Measurements from ENCODE around the gene CREB3L1. TPM values are rescaled to one million over a fixed set of nuclear protein-coding genes. Genes with fewer than 3 reads are reported as not detected.
A peak's percentile ranks its signal among the peaks of the same experiment; 100 is the strongest.
"Not testable (repeated sequence)": the region's sequence is repeated elsewhere in the genome, so short reads cannot be mapped to it uniquely, and the experiment has no call there.

Gene CREB3L1
- total RNA-seq, 1 donor from 2014 or later, result 1.2 TPM

DNA sequence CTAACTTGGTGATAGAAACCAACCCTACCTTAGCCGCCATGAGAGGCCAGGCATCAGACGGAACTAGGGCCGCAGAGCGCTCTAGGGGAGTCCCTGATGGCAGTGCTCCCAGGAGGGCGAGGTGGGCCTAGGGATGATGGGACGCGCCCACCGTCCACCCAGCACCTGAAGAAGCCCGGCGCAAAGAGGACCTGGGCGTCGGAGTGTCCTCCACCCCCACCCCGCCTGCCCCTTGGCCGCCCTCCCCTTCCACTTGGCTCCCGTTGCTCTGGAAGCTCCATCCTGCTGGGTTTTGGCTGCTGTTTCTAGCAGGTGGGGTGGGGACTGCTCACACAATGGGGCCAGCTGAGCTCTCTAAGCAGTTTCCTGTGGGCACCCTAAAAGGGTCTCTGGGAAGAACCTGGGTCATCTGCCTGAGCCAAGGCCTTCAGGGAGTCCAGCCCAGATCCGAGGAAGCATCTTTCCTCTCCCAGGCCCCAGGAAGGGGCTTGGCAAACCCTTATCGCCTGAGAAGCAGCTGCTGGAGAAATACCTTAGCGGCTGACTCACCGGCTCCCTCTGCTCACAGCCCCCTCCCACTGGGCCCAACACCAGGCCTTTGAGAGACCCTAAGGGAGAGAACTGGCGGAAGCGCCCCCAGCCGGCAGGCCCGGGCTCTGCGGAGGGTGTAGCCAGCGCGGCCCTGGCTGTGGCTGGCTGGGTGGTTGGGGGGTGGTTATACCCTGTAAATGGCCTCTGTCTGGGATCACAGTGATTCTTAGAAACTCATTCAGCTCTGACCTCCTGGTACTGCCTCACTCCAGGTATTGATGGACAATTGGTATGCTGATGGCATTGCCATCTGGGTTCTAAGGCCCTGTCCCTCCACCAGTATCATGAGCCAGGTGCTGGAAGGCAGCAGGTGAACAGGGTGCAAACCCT lies 19.3 kb downstream of the CREB3L1 start:
- DNase-seq, result no peak

DNA sequence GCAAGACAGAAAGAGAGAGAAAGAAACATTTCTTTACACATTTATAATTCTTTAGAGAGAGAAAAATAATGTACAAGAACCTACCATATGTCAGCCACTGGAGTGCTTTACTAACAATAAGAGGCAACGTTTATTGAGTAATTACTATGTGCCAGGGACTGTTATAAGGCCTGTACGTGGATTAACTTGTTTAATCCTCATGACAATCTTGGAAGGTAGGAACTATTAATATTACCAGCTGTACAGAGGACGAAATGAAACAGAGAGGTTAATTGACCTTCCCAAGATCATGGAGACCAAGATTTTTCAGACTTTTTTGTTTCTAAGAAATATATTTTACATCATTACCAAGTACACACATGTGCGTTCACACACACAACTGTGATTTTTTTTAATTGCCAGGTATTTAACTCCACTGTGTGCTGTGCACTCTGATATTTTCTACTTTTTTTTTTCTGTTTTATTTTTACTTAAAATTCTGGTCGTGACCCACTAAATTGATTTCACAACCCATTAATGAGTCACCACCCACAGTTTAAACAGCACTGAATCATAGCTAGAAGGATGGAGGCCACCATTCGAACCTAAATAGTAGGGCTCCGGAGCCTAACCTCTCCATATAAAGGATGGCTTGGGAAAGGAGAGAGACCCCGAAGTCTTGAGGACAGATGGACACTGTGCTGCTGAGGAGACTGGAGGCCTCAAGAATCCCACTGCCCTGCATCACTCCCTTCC lies 21.4 kb downstream of the CREB3L1 start:
- no peak for DNase-seq

DNA sequence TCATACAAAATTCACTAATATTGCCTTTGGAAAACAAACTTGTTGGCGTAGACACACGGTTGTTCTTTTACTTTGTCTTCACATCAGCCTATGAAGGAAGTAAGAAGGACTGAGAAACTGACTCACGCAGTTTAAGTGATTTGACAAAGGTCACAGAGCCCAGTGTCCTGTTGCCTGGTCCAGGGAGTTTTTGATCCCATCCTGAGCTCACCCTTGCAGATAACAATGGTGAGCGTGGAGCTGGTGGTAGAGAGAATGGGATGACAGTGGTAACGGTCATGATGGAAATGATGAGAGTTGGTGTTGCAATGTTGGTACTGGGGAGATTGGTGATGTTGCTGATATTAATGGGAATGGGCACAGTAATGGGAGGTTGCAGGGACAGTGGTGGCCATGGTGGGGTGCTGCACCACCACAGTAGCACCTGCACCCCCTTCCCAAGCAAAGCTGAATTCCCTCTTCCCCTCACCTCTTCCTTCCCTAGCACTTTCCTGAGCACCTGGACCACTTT lies 22.0 kb downstream of the CREB3L1 start:
- no peak for DNase-seq

DNA sequence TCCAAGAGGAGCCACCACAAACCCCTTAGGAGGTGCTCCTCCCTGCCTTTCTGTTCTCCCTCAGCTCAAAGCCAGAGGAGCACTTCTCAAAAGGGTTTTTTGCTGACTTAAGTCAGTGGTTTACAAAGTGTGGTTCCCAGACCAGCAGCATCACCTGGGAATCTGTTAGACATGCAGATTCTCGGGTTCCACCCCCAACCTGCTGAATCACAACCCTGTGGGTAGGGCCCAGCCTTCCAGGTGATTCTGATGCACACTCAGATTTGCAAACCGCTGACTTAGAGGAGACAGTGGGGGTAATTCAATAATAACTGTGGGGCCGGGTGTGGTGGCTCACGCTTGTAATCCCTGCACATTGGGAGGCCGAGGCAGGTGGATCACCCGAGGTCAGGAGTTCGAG lies 22.8 kb downstream of the CREB3L1 start:
- no peak for DNase-seq

DNA sequence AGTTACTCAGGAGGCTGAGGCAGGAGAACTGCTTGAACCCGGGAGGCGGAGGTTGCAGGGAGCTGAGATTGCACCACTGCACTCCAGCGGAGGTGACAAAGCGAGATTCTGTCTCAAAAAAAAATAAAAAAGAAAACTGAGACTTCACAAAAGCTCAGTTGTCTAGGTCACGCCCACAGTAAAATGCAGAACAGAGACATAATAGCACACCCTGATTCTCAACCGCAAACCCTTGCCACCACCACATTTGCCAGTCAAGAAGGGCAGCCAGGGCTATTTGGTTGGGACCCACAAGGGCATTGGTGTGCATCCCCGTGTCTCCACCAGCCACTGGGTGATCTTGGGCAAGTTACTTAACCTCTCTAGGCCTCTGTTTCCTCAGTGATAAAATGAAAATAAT lies 25.4 kb downstream of the CREB3L1 start:
- no peak for DNase-seq

DNA sequence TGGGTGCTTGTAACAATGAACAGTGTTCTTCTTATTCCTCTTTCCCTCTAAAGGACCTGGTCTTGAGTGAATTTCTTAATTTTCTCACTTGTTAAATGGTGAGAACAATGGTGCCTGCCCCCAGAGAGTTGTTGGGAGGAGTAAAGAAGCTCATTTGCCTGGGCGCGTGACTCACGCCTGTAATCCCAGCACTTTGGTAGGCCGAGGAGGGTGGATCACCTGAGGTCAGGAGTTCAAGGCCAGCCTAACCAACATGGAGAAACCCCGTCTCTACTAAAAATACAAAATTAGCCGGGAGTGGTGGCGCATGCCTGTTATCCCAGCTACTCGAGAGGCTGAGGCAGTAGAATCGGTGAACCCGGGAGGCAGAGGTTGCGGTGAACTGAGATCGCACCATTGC lies 26.6 kb downstream of the CREB3L1 start:
- DNase-seq, result not testable (repeated sequence)

DNA sequence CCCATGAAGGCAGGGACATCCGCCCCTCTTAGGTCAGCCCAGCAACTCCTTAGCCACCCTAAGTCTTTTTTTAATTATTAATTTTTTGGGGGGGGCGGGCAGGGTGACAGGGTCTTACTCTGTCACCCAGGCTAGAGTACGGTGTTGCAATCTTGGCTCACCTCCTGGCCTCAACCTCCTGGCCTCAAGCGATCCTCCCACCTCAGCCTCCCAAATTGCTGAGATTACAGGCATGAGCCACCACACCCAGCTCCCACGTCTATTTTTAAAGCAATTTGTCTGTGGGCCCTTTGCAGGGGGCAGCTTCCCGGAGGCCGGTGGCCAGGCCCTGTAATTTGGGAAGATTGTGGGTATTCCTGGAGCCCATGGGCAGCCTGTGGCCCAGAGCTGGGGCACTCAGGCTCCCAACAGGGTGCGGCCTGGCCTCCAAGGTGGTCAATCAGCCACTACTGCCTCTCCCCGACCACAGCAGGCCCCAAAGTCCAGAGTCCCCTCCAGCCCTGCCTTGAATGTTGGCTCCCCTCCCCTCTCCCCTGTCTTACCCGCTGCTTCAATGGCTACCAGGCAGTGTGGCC lies 27.2 kb downstream of the CREB3L1 start:
- no peak for DNase-seq

DNA sequence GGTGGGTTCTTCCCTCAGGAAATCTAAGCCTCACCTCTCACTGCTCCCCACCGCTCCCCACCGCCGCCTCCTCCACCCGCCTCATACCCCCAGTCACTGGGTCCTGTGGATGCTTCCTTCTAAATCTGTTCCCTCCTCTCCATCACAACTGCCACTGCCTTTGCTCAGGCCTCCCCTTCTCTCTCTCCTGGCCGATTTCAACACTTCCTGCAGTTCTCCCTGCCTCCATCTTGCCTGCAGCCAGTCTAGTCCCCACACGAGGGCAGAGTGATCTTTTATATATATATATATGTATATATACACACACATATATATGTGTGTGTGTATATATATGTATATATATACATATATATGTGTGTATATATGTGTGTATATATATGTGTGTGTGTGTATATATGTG lies 27.8 kb downstream of the CREB3L1 start:
- no peak for DNase-seq

DNA sequence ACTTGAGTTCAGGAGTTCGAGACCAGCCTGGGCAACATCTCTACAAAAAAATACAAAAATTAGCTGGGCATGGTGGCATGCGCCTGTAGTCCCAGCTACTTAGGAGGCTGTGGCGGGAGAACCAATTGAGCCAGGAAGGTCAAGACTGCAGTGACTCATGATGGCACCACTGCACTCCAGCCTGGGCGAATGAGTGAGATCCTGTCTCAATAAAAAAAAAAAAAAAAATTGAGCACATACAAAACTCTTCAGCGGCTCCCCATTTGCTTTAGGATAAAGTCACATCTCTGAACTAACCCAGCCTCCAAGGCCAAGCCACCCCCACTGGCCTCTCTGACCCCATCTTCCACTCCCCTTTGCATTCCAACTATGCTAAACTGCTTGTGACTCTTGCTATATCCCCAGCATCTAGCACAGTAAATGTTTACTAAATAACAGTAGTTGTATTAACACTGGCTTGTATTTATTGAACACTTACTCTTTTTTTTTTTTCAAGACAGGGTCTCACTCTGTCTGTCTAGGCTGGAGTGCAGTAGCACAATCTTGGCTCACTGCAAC lies 28.9 kb downstream of the CREB3L1 start:
- no peak for DNase-seq

DNA sequence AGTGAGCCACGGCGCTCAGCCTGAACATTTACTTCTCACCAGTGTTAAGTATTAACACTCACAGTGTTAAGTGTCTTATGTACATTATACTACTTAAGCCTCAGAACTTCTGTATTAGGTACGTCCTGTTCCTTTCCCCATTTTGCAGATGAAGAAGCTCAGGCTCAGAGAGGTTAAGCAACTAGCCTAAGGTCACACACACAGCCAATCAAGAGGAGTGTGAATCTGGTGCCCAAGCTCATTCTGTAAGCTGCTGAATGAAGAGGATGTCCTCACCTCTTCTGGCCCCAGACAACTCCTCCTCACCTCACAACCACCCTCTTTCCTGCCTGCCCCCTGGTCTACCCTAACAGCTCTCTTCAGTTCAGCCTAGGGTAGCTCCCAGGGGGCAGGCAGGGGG lies 29.9 kb downstream of the CREB3L1 start:
- DNase-seq, result no peak

DNA sequence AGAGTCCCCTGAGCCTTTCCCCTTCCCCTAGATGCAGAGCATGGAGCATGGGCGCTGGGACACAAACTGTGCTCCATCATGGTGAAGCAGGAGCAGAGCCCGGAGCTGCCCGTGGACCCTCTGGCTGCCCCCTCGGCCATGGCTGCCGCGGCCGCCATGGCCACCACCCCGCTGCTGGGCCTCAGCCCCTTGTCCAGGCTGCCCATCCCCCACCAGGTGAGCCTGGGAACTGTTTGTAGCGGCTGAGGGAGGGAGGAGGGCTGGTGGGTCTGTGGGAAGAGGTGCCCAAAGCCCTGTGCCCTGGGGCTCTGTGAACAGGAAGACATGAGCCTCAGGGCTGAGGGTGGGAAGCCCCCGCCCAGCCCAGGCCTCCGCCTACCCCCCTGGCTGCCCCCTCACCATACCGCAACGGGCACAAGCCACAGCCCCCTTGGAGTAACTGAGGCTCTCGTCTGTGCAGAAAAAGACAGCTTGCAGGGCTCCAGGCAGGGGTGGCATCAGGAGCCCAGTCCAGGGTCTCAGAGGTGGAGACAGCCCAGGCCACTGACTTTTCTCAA lies 30.4 kb downstream of the CREB3L1 start:
- no peak for DNase-seq

DNA sequence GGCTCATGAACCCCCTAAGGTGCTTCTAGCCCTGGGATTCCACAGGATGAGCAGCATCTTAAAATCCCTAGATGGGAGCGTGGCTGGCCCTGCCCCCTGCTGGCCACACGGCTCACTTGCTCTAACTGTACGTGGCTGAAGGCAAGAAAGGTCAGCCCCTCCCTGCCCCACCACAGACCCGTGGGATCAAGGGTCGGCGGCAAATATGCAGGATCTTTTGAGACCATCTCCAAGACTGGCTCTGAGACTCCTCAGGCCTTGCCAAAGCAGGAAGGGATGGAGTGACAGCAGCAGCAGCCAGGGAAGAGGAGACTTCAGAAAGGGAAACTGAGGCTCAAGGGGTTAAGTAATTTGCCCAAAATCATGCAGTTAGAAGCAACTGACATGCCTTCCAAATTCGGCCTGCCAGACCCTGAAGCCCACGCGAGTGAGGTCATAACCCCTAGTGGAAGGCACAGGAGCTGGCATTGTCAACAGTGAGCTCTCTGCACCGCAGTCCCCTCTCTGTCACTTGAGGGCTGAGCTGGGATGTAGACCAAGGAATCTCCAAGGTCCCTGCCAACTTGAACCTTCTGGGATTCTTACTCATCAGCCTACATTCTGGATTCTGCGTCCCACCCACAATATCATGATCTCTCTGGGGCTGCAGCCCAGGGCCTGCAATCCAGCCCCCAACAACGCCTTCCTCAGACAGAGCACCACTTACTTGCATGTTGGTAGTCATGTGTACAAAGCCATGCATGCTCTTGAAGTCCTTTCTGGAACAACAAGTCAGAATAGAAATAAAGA lies 31.4 kb downstream of the CREB3L1 start:
- peak; percentile 14 for DNase-seq

DNA sequence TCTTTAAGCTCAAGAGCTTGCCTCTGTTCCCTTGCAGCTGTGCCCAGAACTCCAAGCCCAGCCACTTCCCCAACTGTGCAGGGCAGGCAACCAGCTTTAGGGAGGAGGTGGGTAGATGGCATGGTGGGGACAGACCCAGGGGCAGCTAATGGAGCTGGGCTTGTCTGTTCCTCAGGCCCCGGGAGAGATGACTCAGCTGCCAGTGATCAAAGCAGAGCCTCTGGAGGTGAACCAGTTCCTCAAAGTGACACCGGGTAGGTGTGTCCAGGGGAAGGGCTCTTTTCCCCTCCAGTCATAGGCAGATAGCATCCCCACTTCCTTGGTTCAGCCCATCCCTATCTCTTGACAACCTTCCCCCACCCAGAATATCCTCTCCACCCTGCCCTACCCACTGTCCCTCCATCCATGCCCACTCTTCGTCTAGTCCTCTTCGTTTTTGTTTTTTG lies 32.4 kb downstream of the CREB3L1 start:
- no peak for DNase-seq

DNA sequence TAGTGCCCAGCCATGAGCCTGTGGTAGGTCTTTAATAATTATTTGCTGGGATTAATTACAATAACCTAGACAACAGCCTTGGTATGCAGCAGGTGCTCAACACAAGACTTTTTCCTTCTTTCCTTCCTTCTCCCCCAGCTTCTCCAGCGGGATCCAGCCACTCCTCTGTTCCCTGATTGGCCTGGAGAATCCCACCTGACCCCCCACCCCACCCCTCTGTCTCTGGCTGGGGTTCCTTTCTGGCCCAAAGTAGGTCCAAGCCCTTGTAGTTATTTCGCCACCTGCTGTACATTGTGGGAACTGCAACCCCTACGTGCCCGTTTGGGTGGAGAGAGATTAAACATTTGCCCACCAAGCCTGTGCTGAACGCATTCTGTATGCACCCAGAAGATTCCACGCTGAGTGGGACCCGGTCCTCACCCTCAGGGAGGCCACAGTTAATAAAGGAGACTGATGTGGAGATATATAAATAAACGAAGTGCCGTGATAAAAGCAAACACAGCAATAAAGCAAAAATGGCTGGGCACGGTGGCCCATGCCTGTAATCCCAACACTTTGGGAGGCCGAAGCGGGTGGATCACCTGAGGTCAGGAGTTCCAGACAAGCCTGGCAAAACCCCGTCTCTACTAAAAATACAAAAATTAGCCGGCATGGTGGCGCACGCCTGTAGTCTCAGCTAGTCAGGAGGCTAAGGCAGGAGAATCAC lies 37.7 kb downstream of the CREB3L1 start:
- no peak for DNase-seq

DNA sequence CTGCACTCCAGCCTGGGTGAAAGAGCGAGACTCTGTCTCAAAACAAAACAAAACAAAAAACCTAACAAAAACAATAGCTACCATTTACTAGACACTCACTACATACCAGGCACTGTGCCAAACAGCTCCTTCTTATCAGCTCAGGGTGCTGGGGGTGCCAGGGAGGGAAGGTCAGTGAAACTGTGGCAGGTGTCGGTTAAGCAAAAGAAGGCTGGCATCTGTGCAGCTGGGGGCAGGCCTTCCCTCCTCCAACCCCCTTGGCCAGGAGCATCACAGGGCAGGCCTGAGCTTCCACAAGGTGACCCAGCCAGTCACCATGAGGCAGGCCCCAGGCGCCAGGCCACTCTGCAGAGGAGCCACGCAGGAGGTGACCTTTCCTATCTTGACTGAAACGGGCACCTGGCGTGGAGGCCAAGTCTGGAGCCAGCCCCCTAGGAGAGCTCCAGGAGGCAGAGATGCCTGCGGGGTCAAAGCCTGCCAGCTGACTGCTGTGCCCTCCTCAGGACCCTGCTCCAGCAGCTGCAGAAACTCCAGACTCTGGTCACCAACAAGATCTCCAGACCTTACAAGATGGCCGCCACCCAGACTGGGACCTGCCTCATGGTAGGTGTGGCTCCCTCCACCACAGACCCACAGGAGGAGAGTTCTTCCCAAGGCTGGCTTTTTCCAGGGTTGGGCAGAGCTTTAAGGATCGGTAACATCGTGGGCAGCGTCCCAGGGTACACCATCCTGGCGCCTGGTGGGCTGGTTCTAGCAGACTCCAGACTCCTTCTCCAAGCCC lies 38.5 kb downstream of the CREB3L1 start:
- DNase-seq, result no peak

DNA sequence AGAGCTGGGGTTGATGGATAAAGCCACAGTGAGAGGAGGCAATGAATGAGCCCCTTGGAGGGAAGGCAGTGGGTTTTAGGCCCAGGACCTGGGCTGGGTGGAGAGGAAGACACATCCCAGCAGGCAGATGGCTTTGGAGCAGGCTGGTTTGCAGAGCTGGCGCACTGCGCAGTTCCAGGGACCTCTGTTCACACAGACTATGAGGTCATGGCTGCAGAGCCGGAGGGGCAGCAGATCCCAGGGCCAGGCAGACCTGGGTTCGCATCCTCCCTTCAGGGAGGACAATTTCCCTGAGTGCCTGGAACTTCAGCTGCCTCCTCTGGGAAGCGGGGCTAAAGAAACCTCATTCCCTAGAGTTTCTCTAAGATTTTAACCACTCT lies 41.6 kb downstream of the CREB3L1 start:
- DNase-seq, result no peak

DNA sequence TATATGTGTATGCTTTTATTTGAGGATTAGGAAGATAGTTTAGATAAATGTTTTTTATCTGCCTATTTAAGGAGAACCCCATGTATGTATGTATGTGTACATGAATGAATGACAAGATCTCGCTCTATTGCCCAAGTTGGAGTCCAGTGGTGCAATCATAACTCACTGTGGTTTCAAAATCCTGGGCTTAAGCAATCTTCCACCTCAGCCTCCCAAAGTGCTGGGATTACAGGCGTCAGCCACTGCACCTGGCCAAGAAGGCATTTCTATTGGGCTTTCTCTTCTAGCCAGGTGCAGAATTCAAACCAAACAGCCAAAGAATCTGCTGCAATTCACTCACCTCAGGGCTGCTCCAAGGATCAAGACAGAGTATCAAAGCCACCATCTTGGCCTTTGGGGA lies 44.3 kb downstream of the CREB3L1 start:
- no peak for DNase-seq

DNA sequence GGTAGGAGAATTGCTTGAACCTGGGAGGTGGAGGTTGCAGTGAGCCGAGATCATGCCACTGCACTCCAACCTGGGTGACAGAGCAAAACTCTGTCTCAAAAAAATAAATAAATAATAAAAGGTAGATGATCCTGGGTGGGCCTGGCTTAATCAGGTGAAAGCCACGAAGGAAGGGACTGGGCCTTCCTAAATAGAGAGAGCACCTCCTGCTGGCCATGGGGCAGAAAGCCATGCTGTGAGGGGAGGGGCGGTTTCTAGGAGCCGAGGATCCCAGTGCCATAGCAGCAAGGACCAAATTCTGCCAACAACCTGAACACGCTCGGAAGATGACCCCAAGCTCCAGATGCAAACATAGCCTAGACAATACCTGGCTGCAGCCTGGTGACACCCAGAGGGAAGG lies 45.3 kb downstream of the CREB3L1 start:
- no peak for DNase-seq

DNA sequence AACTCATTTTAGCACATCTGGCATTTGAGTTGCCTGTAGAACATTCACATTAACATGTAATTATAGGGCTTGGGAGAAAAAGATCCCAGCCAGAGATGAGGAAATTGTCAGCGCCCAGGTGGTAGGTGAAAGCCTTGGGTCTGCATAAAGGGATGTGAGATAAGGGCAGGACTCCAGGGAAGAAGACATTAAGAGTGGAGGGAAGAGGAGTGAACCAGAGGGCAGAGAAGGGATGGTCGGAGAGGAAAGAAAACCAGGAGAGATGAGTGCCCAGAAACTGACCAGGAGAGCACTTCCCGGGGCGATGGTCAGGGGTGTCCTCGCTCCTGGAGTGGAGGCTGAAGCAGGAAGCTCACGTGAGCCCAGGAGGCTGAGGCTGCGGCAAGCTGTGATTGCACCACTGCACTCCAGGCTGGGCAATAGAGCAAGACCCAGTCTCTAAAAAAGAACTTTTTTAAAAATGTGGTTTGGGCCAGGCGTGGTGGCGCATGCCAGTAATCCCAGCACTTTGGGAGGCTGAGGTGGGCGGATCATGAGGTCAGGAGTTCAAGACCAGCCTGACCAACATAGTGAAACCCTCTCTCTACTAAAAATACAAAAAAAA lies 49.5 kb downstream of the CREB3L1 start:
- no peak for DNase-seq

DNA sequence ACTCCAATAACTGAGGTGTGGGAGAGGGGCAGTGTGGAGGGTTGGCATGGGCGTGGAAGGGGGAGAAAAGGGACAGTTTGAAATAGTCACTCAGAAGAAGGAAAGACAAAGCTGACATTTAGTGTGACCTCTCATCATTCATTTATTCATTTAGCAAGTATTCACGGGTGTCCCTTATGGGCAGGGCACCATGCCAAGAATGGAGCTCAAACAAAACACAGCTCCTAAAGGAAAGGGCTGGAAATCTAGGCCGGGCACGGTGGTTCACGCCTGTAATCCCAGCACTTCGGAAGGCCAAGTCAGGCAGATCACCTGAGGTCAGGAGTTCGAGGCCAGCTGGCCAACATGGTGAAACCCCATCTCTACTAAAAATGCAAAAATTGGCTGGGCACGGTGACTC lies 50.4 kb downstream of the CREB3L1 start:
- DNase-seq, result no peak
